ENCODE measurements around the gene ARF4. TPM values are rescaled to one million over a fixed set of nuclear protein-coding genes. Genes with fewer than 3 reads are reported as not detected.

ARF4 gene
- total and polyA plus RNA-seq, 2 experiments from 2014 or later: 144 to 249 TPM

DNA sequence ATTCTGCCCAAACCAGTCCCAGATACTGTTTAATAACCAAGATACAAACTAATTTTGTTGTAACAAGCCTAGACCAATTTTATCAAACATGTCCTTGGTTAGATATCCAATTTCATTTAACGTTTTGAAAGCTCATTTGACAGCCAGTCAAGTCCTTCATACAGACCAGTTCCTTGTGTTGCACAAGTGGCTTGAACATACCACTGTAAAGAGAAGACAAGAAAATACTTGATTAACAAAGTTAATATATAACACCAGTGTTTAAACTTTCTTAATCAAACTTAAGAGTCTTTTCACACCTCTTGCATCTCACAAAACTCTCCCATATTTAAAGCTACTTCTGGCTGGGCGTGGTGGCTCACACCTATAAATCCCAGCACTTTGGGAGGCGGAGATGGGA is 25.0 kb downstream of the ARF4 start:
- H3K36me3 Mint-ChIP-seq (ENCODE audit: low read depth): peaks cover 62% of the 10 kb centered on the region
- no peak overlapping the region for H3K4me2 ChIP-seq
- no peaks in the 10 kb centered on the region for H3K4me1 Mint-ChIP-seq
- H3K27me3 Mint-ChIP-seq (ENCODE audit: insufficient read depth, low read depth, poor library complexity): no peaks in the 10 kb centered on the region
- ATAC-seq: no peak
- H3K9me3 Mint-ChIP-seq: no peaks in the 10 kb centered on the region
- H3K4me3 ChIP-seq: no peak overlapping the region
- H3K79me2 ChIP-seq (replicated peaks; ENCODE audit: insufficient read depth): peaks cover 15% of the 10 kb centered on the region
- no peaks in the 10 kb centered on the region for H3K9me2 ChIP-seq (ENCODE audit: insufficient read depth)
- H3K27ac Mint-ChIP-seq: no peak overlapping the region
- H2AFZ ChIP-seq: no peak overlapping the region
- H3K27ac ChIP-seq (ENCODE audit: low read depth): no peak overlapping the region
- peaks cover 28% of the 10 kb centered on the region for H4K20me1 ChIP-seq (replicated peaks; ENCODE audit: insufficient read depth)
- no peak overlapping the region for H3K4me3 Mint-ChIP-seq
- H3K27me3 ChIP-seq (ENCODE audit: insufficient read depth): no peaks in the 10 kb centered on the region
- no peaks in the 10 kb centered on the region for H3K4me1 ChIP-seq (ENCODE audit: insufficient read depth)
- no peak for DNase-seq (ENCODE audit: low spot score)
- peaks cover 62% of the 10 kb centered on the region for H3K36me3 ChIP-seq (ENCODE audit: insufficient read depth)
- no peak for TF ChIP-seq EZH2phosphoT487 (IDR thresholded peaks at IDR 0.05; ENCODE audit: unreplicated experiment)
- no peak for TF ChIP-seq ZNF331 (CRISPR knock-in tag; IDR thresholded peaks at IDR 0.05; ENCODE audit: low read depth)
- no peak for TF ChIP-seq ZNF114 (CRISPR knock-in tag; IDR thresholded peaks at IDR 0.05)
- TF ChIP-seq, protein P1, sequence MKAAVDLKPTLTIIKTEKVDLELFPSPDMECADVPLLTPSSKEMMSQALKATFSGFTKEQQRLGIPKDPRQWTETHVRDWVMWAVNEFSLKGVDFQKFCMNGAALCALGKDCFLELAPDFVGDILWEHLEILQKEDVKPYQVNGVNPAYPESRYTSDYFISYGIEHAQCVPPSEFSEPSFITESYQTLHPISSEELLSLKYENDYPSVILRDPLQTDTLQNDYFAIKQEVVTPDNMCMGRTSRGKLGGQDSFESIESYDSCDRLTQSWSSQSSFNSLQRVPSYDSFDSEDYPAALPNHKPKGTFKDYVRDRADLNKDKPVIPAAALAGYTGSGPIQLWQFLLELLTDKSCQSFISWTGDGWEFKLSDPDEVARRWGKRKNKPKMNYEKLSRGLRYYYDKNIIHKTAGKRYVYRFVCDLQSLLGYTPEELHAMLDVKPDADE (IDR thresholded peaks at IDR 0.05): no peak
- TF ChIP-seq, protein P2, sequence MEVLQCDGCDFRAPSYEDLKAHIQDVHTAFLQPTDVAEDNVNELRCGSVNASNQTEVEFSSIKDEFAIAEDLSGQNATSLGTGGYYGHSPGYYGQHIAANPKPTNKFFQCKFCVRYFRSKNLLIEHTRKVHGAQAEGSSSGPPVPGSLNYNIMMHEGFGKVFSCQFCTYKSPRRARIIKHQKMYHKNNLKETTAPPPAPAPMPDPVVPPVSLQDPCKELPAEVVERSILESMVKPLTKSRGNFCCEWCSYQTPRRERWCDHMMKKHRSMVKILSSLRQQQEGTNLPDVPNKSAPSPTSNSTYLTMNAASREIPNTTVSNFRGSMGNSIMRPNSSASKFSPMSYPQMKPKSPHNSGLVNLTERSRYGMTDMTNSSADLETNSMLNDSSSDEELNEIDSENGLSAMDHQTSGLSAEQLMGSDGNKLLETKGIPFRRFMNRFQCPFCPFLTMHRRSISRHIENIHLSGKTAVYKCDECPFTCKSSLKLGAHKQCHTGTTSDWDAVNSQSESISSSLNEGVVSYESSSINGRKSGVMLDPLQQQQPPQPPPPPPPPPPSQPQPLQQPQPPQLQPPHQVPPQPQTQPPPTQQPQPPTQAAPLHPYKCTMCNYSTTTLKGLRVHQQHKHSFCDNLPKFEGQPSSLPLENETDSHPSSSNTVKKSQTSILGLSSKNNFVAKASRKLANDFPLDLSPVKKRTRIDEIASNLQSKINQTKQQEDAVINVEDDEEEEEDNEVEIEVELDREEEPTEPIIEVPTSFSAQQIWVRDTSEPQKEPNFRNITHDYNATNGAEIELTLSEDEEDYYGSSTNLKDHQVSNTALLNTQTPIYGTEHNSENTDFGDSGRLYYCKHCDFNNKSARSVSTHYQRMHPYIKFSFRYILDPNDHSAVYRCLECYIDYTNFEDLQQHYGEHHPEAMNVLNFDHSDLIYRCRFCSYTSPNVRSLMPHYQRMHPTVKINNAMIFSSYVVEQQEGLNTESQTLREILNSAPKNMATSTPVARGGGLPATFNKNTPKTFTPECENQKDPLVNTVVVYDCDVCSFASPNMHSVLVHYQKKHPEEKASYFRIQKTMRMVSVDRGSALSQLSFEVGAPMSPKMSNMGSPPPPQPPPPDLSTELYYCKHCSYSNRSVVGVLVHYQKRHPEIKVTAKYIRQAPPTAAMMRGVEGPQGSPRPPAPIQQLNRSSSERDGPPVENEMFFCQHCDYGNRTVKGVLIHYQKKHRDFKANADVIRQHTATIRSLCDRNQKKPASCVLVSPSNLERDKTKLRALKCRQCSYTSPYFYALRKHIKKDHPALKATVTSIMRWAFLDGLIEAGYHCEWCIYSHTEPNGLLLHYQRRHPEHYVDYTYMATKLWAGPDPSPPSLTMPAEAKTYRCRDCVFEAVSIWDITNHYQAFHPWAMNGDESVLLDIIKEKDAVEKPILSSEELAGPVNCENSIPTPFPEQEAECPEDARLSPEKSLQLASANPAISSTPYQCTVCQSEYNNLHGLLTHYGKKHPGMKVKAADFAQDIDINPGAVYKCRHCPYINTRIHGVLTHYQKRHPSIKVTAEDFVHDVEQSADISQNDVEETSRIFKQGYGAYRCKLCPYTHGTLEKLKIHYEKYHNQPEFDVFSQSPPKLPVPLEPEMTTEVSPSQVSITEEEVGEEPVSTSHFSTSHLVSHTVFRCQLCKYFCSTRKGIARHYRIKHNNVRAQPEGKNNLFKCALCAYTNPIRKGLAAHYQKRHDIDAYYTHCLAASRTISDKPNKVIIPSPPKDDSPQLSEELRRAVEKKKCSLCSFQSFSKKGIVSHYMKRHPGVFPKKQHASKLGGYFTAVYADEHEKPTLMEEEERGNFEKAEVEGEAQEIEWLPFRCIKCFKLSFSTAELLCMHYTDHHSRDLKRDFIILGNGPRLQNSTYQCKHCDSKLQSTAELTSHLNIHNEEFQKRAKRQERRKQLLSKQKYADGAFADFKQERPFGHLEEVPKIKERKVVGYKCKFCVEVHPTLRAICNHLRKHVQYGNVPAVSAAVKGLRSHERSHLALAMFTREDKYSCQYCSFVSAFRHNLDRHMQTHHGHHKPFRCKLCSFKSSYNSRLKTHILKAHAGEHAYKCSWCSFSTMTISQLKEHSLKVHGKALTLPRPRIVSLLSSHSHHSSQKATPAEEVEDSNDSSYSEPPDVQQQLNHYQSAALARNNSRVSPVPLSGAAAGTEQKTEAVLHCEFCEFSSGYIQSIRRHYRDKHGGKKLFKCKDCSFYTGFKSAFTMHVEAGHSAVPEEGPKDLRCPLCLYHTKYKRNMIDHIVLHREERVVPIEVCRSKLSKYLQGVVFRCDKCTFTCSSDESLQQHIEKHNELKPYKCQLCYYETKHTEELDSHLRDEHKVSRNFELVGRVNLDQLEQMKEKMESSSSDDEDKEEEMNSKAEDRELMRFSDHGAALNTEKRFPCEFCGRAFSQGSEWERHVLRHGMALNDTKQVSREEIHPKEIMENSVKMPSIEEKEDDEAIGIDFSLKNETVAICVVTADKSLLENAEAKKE (CRISPR knock-in tag; IDR thresholded peaks at IDR 0.05): no peak
- TF ChIP-seq NANOG (IDR thresholded peaks at IDR 0.05; ENCODE audit: borderline replicate concordance): no peak
- no peak for TF ChIP-seq POLR2AphosphoS5 (IDR thresholded peaks at IDR 0.05; ENCODE audit: low read depth)
- TF ChIP-seq, protein P3, sequence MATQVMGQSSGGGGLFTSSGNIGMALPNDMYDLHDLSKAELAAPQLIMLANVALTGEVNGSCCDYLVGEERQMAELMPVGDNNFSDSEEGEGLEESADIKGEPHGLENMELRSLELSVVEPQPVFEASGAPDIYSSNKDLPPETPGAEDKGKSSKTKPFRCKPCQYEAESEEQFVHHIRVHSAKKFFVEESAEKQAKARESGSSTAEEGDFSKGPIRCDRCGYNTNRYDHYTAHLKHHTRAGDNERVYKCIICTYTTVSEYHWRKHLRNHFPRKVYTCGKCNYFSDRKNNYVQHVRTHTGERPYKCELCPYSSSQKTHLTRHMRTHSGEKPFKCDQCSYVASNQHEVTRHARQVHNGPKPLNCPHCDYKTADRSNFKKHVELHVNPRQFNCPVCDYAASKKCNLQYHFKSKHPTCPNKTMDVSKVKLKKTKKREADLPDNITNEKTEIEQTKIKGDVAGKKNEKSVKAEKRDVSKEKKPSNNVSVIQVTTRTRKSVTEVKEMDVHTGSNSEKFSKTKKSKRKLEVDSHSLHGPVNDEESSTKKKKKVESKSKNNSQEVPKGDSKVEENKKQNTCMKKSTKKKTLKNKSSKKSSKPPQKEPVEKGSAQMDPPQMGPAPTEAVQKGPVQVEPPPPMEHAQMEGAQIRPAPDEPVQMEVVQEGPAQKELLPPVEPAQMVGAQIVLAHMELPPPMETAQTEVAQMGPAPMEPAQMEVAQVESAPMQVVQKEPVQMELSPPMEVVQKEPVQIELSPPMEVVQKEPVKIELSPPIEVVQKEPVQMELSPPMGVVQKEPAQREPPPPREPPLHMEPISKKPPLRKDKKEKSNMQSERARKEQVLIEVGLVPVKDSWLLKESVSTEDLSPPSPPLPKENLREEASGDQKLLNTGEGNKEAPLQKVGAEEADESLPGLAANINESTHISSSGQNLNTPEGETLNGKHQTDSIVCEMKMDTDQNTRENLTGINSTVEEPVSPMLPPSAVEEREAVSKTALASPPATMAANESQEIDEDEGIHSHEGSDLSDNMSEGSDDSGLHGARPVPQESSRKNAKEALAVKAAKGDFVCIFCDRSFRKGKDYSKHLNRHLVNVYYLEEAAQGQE (IDR thresholded peaks at IDR 0.05; ENCODE audit: unreplicated experiment): no peak
- TF ChIP-seq STAT1 (IDR thresholded peaks at IDR 0.05; ENCODE audit: unreplicated experiment): no peak
- no peak for TF ChIP-seq EZH2 (IDR thresholded peaks at IDR 0.05; ENCODE audit: low read depth, unreplicated experiment)
- no peak for TF ChIP-seq JUNB (IDR thresholded peaks at IDR 0.05; ENCODE audit: unreplicated experiment)
- TF ChIP-seq, protein P4, sequence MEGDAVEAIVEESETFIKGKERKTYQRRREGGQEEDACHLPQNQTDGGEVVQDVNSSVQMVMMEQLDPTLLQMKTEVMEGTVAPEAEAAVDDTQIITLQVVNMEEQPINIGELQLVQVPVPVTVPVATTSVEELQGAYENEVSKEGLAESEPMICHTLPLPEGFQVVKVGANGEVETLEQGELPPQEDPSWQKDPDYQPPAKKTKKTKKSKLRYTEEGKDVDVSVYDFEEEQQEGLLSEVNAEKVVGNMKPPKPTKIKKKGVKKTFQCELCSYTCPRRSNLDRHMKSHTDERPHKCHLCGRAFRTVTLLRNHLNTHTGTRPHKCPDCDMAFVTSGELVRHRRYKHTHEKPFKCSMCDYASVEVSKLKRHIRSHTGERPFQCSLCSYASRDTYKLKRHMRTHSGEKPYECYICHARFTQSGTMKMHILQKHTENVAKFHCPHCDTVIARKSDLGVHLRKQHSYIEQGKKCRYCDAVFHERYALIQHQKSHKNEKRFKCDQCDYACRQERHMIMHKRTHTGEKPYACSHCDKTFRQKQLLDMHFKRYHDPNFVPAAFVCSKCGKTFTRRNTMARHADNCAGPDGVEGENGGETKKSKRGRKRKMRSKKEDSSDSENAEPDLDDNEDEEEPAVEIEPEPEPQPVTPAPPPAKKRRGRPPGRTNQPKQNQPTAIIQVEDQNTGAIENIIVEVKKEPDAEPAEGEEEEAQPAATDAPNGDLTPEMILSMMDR (conservative IDR thresholded peaks at IDR 0.05; ENCODE audit: low read depth in 2 of 2): no peak
- TF ChIP-seq CREB1 (CRISPR knock-in tag; IDR thresholded peaks at IDR 0.05; ENCODE audit: low read depth): no peak
- H3F3A ChIP-seq (replicated peaks; ENCODE audit: low read depth): no peaks in the 10 kb centered on the region; the same call in none of the 2 replicates

Measured in GM23338 (cell line).